NB4 (cell line): ENCODE measurements around the gene MORN1.

Source experiments
- DNase-seq: peaks from one replicate; pipeline ENCODE4 v3.0.0; 2010; ENCODE audit warnings: low read depth
- H3K4me3 ChIP-seq: one replicate; pipeline ENCODE4 v1.5.1; 2011; ENCODE audit warnings: mild to moderate bottlenecking, low read depth, low read length, moderate library complexity
- CTCF ChIP-seq: IDR thresholded peaks from one replicate; pipeline ENCODE4 v1.5.1; 2012; ENCODE audit warnings: low read depth, low read length
- MAX ChIP-seq: IDR thresholded peaks from 2 replicates; pipeline ENCODE4 v1.6.1; 2011; ENCODE audit warnings: low read depth, low read length
- MYC ChIP-seq: IDR thresholded peaks from 2 replicates; pipeline ENCODE4 v1.6.1; 2011; ENCODE audit warnings: low read depth, low read length
- POLR2A ChIP-seq: IDR thresholded peaks from 2 replicates; pipeline ENCODE4 v1.6.1; 2011; ENCODE audit warnings: mild to moderate bottlenecking; ENCODE audit not compliant: insufficient read length; ENCODE audit errors: extremely low read depth

MORN1 gene

GRCh38 chr1:2348346-2349325 lies 42.7 kb downstream of the MORN1 start:
- TF ChIP-seq CTCF (no peak), POLR2A (no peak), MAX (no peak), MYC (no peak)
- no peak for DNase-seq
- no peak overlapping the region for H3K4me3 ChIP-seq

GRCh38 chr1:2347896-2348295 lies 43.5 kb downstream of the MORN1 start:
- no peak overlapping the region for H3K4me3 ChIP-seq
- no peak for DNase-seq
- TF ChIP-seq CTCF = no peak

GRCh38 chr1:2347409-2347785 lies 44.0 kb downstream of the MORN1 start:
- no peak overlapping the region for H3K4me3 ChIP-seq
- DNase-seq = no peak
- TF ChIP-seq POLR2A (no peak), MYC (no peak), MAX (no peak), CTCF (no peak)

- H3K4me3 ChIP-seq = no peak overlapping the region
- TF ChIP-seq POLR2A = no peak
- no peak for TF ChIP-seq MAX
- no peak for TF ChIP-seq CTCF
- no peak for TF ChIP-seq MYC
- DNase-seq = no peak
Measured at GRCh38 chr1:2346691-2347408, 44.5 kb downstream of the MORN1 start.

GRCh38 chr1:2345297-2346075 lies 45.9 kb downstream of the MORN1 start:
- DNase-seq = no peak
- H3K4me3 ChIP-seq = no peak overlapping the region
- TF ChIP-seq CTCF (no peak), POLR2A (no peak), MAX (no peak), MYC (no peak)
